T-helper 2 cell treated with Interferon-gamma antibody and Interleukin-4, amounts not matched to agents 100 ng/mL and 5 ng/mL, for 36 hours (primary cell): ENCODE results near the gene FXN. TPM values are rescaled to one million over a fixed set of nuclear protein-coding genes. Genes with fewer than 3 reads are reported as not detected.

ENCODE experiments used
- intact Hi-C: fragments of 100-400 bp; cut with micrococcal nuclease; formaldehyde crosslinking; loops from one replicate; pipeline ENCODE4 v1.15.1; 2023
- total RNA-seq: library from RNA; stranded (reverse); gene quantifications from 2 replicates; pipeline ENCODE4 v1.2.3, GENCODE V29; 2022

FXN gene
- total RNA-seq, 1 donor from 2014 or later: 37.8 TPM

DNA sequence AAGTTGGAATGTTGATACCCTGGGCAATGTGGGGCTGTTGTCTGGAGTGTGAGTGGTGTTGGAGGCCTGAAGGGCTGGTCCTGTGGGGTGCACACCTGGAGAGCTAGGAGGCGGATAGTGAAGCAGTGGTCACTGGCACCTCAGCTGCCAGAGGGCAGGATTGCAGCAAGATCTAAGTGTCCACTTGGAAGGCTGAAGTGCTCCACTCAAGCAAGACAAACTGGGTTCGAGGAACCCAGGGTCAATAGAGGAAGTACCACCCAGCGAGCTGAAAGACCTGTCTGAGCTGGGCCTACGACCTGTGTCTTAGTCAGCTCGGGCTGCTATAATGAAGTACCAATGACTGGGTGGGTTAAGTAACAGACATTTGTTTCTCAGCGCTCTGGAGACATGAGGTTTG lies 98.9 kb downstream of the FXN start:
- intact Hi-C loops: no loop called here

- intact Hi-C loops: no loop called here
These were observed 100.6 kb downstream of the FXN start for GRCh38 chr9:69136185-69136584.

GRCh38 chr9:69136779-69137178 lies 101.2 kb downstream of the FXN start:
- intact Hi-C loops: no loop called here

DNA sequence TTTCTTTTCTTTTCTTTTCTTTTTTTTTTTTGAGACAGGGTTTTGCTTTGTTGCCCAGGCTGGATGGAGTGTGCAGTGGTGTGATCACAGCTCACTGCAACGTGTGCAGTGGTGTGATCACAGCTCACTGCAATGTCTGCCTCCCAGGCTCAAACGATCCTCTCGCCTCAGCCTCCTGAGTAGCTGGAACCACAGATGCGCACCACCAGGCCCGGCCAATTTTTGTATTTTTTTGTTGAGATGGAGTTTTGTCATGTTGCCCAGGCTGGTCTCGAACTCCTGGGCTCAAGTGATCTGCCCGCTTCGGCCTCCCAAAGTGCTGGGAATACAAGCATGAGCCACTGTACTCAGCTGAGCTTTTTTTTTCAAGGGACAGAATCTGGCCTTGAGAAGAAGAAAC lies 101.8 kb downstream of the FXN start:
- intact Hi-C loops: no loop called here

DNA sequence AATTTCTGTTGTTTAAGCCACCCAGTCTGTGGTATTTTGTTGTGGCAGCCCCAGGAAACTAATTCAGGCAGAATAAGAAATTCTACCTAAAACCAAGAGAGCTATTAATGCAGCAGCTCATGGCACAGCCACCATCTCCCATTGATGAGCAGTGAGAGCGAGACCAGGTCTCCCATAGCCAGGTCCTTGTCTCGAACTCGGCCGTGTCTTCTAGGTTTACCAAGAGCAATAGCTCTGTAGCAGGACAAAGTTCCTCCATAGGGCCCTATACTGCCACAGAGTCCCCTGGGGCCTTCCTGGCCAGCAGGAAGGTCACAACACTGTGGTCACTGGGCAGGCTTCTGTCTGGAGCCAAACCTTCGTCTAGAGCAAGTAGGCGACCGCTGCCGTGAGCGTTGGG lies 104.0 kb downstream of the FXN start:
- intact Hi-C loops: no loop called here

GRCh38 chr9:69140123-69140735 lies 104.7 kb downstream of the FXN start:
- intact Hi-C loops: no loop called here

DNA sequence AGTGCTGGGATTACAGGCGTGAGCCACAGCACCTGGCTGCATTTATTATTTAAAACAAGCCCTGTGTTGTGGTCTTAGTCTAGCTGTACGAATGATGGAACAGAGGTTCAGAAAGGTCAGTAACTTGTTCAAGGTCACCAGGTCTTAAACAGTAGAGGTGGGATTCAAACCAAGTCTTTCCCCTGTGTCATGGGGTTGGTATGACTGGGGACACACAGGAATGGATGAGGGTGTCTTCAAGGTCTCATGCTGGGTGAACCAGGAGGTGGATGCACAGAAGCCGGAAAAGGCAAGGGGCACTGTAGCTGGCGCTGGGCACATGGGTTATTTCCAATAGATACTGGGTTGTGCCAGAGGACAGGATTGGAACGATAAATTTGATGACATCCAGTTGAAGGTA lies 106.3 kb downstream of the FXN start:
- intact Hi-C loops: no loop called here

- intact Hi-C loops: no loop called here
These were observed 107.7 kb downstream of the FXN start for GRCh38 chr9:69143291-69143690.

- intact Hi-C loops: no loop called here
These were observed 109.7 kb downstream of the FXN start for GRCh38 chr9:69145144-69145715.

- intact Hi-C loops: no loop called here
These were observed 111.7 kb downstream of the FXN start for GRCh38 chr9:69147041-69147834.

DNA sequence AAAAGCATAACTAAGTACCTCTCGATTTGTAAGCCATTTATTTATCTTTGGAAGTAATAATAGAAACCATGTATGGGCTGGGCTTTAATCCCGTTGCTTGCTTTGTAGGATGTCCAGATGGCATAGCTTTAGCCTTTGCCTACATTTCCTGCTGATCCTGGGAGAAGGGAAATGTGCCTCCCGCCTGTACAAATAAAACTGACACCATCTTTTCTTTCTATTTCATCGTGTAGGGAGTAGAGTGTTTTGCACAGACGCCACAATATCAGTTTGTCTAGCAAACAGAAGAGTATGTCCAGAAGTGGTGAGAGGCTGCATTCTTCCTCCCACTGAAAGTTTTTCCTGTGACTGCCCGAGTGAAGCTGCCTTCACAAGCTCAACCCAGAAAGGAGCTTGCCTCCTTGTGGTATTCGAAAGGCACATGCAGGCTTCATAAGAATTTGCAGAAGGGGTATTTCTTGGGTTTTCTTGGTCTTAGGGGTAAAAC lies 113.8 kb downstream of the FXN start:
- intact Hi-C loops: no loop called here

Other genes with a start within 250 kb of the FXN start
- not detected in 2 replicates for gene PRKACG, start 21.6 kb upstream of the FXN start, total RNA-seq
- 31.9 and 32.2 TPM in 2 replicates for gene TJP2, start 138.5 kb downstream of the FXN start, total RNA-seq